Measurements from ENCODE around the gene CHPT1.

The CHPT1 gene

DNA sequence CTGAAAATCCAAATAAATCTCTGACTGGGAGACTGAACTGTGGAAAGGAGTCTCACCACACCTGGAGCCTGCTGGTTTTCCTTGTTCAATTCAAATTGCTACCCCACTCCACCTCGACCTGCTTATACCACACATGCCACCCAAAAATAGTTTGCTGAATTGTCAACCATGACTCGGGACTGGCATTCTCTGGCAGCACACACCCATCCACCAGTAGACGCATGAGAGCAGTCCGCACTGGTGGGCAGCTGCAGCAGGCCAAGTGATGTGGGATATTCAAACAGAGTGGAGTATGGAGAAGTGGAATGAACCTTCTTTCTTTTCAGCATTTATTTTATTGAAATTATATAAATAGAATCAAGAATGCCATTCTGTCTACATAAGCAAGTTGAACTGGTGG, 80.5 kb downstream of the CHPT1 start:
- DNase-seq (ENCODE audit: low read depth), result no peak
- H3K4me3 ChIP-seq (ENCODE audit: low read depth, low read length), result no peak overlapping the region
- TF ChIP-seq, protein P1, sequence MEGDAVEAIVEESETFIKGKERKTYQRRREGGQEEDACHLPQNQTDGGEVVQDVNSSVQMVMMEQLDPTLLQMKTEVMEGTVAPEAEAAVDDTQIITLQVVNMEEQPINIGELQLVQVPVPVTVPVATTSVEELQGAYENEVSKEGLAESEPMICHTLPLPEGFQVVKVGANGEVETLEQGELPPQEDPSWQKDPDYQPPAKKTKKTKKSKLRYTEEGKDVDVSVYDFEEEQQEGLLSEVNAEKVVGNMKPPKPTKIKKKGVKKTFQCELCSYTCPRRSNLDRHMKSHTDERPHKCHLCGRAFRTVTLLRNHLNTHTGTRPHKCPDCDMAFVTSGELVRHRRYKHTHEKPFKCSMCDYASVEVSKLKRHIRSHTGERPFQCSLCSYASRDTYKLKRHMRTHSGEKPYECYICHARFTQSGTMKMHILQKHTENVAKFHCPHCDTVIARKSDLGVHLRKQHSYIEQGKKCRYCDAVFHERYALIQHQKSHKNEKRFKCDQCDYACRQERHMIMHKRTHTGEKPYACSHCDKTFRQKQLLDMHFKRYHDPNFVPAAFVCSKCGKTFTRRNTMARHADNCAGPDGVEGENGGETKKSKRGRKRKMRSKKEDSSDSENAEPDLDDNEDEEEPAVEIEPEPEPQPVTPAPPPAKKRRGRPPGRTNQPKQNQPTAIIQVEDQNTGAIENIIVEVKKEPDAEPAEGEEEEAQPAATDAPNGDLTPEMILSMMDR (IDR thresholded peaks at IDR 0.05; ENCODE audit: insufficient read depth, low read depth, low read length, missing control alignments), result no peak
